Measurements from ENCODE around the gene SNAPC1.
"Not testable (repeated sequence)": the region's sequence is repeated elsewhere in the genome, so short reads cannot be mapped to it uniquely, and the experiment has no call there.

SNAPC1 gene

GRCh38 chr14:61749867-61750266 lies 12.4 kb upstream of the SNAPC1 start:
- DNase-seq (ENCODE audit: low spot score): no peak

GRCh38 chr14:61750708-61751474 lies 11.3 kb upstream of the SNAPC1 start:
- DNase-seq (ENCODE audit: low spot score): peak; percentile 75

- no peak for DNase-seq (ENCODE audit: low spot score)
These were observed 10.7 kb upstream of the SNAPC1 start for GRCh38 chr14:61751475-61751989.

GRCh38 chr14:61752626-61753025 lies 9.6 kb upstream of the SNAPC1 start:
- no peak for DNase-seq (ENCODE audit: low spot score)

DNA sequence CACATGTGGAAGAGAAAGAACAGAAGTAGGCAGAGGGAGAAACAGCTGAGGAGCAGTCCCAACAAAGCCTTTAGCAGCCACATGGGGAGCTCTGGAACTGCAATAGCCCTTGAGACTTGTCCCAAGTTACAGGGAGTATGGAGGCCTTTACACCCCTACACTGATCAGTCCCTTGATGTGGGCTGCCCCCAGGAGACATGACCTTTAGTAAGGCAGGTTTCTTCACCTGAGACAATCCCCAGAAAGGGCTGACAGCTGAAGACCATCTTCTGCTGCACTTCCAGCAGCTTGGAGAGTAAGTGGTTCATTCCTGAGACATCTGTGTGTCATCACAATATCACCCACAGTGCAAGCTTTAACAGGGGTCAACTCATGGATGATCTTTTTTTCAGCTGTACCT lies 8.6 kb upstream of the SNAPC1 start:
- no peak for DNase-seq (ENCODE audit: low spot score)

GRCh38 chr14:61754627-61755381 lies 7.4 kb upstream of the SNAPC1 start:
- no peak for DNase-seq (ENCODE audit: low spot score)

DNA sequence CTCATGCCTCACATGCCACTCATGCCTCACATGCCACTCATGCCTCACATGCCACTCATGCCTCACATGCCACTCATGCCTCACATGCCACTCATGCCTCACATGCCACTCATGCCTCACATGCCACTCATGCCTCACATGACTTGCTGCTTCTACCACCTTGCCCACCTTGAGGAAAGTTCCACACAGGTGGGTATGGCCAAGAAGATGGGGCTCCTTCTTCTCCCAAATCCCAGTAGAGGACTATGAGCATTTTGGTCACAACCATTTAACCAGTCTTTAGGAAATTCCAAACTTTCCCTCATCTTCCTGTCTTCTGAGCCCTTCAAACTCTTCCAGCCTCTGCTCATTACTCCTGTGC lies 6.9 kb upstream of the SNAPC1 start:
- DNase-seq (ENCODE audit: low spot score): not testable (repeated sequence)

- DNase-seq (ENCODE audit: low spot score): no peak
These were observed 6.1 kb upstream of the SNAPC1 start for GRCh38 chr14:61756135-61756534.

GRCh38 chr14:61759878-61760277 lies 2.3 kb upstream of the SNAPC1 start:
- DNase-seq (ENCODE audit: low spot score): no peak

DNA sequence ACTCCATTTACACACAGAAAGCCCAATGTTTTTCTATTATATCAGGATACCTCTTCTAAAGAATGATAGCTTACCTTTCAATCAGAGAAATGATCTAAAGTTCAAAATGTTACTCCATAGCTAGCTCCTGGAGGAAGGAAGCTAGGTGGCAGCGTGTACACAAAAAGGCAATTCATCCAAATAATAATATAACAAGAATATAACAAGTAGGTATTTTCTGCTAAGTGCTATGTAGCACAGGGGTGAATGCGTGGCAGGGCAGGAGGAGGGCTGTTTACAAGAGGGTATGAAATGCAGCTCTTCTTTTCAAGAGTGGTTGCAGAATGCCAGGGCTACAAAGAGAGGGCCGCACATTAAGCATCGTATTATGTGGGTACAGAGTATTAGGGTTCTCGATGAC lies 663 bp upstream of the SNAPC1 start:
- DNase-seq (ENCODE audit: low spot score): no peak

DNA sequence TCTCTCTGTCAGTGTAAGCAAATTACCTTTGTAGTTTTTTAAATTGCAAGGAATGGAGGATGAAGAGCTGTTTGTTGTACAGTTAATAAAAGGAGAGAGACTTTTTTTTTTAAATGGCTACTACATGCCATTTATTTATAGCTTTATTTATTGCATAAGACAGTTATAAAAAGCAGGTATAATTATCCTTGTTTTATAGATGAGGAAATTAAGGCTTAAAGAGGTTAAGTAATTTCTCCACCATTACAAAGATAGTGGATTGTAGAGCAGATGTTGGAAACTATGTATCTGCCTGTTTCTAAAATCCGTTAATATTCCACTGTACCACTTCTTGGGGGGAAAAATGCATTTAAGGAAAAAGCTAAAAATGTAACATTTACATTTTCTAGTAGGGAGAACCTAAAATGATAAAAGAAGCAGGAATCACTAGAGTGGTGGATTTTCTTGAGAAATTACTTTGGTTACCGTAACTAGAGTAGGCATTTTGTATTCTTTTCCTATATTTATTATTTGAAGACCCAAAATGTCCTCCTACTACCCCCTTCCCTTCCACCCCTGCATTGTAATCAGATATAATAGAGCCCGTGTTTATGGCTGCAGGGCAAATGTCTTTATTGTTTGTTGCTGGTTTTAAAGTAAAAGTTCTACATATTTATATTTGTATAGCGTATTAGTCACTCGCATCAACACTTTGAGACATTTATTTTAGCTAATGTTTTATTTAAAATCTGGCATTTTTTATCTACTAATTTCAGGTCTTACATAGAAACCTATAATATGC lies 2.3 kb downstream of the SNAPC1 start:
- no peak for DNase-seq (ENCODE audit: low spot score)

DNA sequence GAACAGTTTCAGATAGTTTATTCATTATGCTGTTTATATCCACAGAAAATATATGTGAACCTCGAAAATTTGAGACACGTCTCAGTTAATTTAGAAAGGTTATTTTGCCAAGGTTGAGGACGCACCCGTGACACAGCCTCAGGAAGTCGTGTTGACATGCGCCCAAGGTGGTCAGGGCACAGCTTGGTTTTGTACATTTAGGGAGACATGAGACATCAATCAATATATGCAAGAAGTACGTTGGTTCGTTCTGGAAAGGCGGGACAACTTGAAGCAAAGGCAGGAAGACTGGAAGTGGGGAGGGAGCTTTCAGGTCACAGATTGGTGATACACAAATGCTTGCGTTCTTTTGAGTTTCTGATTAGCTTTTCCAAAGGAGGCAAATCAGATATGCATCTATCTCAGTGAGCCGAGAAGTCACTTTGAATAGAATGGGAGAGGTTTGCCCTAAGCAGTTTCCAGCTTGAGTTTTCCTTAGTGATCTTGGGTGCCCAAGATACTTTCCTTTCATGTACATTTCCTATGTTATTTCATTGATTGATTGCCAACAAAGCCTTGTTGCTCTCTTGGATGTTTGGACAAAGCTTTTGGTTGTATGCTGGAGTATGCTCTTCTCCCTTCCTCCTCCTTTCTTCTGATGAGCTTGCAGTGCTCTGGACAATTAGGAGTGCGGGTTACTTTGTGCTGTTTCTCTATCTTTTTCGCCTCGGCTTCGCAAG lies 3.2 kb downstream of the SNAPC1 start:
- no peak for DNase-seq (ENCODE audit: low spot score)

GRCh38 chr14:61766151-61766550 lies 3.9 kb downstream of the SNAPC1 start:
- no peak for DNase-seq (ENCODE audit: low spot score)

DNA sequence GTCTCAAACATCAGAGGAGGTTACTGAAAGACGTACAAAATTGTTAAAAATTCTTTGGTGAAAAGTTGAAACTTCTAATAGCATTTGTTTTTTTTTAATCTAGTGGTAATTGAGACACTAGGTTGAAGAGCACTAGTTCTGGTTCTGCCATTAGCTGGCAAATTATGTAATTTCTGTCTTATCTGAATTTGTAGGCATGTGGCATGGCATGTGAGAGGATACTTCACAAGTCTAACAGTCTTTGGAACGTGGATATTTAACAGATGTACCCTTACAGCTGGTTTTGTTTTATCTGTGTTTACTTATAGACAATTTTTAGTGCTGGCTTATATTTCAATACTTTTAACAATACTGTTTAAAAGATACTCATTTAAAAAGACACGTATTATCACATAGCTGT lies 6.0 kb downstream of the SNAPC1 start:
- no peak for DNase-seq (ENCODE audit: low spot score)

- no peak for DNase-seq (ENCODE audit: low spot score)
These were observed 7.7 kb downstream of the SNAPC1 start for GRCh38 chr14:61769893-61770292.

- no peak for DNase-seq (ENCODE audit: low spot score)
These were observed 12.6 kb downstream of the SNAPC1 start for GRCh38 chr14:61774861-61775260.

- DNase-seq (ENCODE audit: low spot score): no peak
These were observed 17.9 kb downstream of the SNAPC1 start for GRCh38 chr14:61780125-61780524.

DNA sequence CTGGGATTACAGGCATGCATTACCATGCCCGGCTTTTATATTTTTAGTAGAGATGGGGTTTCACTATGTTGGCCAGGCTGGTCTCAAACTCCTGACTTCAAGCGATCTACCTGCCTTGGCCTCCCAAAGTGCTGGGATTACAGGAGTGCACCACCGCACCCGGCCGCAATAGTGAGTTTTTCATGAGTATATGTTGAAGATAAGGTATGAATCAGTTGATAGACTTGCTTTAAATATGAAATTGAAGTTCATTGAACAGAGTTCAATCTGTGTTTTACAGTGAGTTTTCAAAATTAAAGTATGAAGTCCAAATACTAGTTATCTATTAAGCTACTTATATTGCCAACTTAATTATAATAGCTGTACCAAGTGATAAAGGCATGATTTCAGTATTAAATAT lies 35.1 kb downstream of the SNAPC1 start:
- DNase-seq (ENCODE audit: low spot score): no peak

DNA sequence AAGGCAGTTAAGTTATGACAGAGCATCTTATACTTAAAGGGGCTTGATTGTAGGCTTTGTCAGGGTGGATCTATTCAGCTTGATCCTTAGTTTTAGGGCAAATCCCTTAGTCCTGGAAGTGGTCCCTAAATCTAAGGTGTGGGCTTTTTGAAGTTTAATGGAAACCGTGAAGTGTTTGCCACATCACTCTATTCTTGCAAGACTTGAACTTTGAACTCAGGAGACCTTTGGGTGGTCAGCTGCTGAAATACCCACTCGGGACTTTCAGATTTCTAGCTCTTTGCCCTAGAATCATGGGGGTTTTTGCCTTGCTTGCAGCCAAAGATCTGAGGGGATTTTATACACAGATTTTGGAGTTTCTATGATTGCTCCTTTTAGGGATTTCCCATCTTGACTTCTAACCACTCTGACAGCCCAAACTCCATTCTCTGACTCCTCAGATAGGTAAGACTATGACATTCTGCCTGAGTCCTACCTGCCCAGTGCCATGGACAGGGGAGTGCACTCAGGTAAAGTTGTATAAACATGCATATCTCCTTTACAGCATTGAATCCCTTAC lies 39.9 kb downstream of the SNAPC1 start:
- DNase-seq (ENCODE audit: low spot score): no peak

GRCh38 chr14:61803755-61804154 lies 41.5 kb downstream of the SNAPC1 start:
- no peak for DNase-seq (ENCODE audit: low spot score)

GRCh38 chr14:61805451-61805850 lies 43.2 kb downstream of the SNAPC1 start:
- no peak for DNase-seq (ENCODE audit: low spot score)

- DNase-seq (ENCODE audit: low spot score): no peak
These were observed 49.7 kb downstream of the SNAPC1 start for GRCh38 chr14:61811882-61812346.
